DND-41 (cell line): Measurements from ENCODE around the gene KLHL18.

Experiments used
- ATAC-seq: fragments of 200-7000 bp; cut with Tn5 transposase; 3 replicates; pipeline ENCODE4 v1.9.1; 2021; ENCODE audit warnings: low read depth; ENCODE audit not compliant: insufficient read depth
- DNase-seq: peaks from one replicate; pipeline ENCODE4 v3.0.0-alpha.2; 2020
- H2AFZ ChIP-seq: 2 replicates; pipeline ENCODE4 v1.6.0; 2012; ENCODE audit warnings: low read depth, low read length
- H3K27ac ChIP-seq: 2 replicates; pipeline ENCODE4 v1.5.1; 2012; ENCODE audit warnings: low read length, inconsistent platforms
- H3K27me3 ChIP-seq: fragments of 200-600 bp; sonication (generic); 2 replicates; pipeline ENCODE4 v1.6.0; 2012; ENCODE audit warnings: low read length, mild to moderate bottlenecking, inconsistent platforms; ENCODE audit not compliant: insufficient read depth, poor library complexity
- H3K36me3 ChIP-seq: 2 replicates; pipeline ENCODE4 v1.5.1; 2012; ENCODE audit warnings: low read length, inconsistent platforms; ENCODE audit not compliant: insufficient read depth
- H3K4me1 ChIP-seq: 2 replicates; pipeline ENCODE4 v1.5.1; 2012; ENCODE audit warnings: mild to moderate bottlenecking, low read length; ENCODE audit not compliant: insufficient read depth
- H3K4me2 ChIP-seq: 2 replicates; pipeline ENCODE4 v1.6.0; 2012; ENCODE audit warnings: mild to moderate bottlenecking, moderate library complexity, low read length, inconsistent platforms; ENCODE audit not compliant: insufficient read depth
- H3K4me3 ChIP-seq, 2 experiments: fragments of 200-600 bp in 1 of 2; shearing (Covaris generic) in 1 of 2; 2 replicates each; pipeline ENCODE4 v1.5.1; 2012 to 2016; ENCODE audit warnings: inconsistent platforms in 2 of 2, low read length in 2 of 2, mild to moderate bottlenecking in 2 of 2, low read depth in 1 of 2, moderate library complexity in 1 of 2
- H3K79me2 ChIP-seq: 2 replicates; pipeline ENCODE4 v1.6.0; 2012; ENCODE audit warnings: low read length, inconsistent platforms; ENCODE audit not compliant: insufficient read depth
- H3K9ac ChIP-seq: 2 replicates; pipeline ENCODE4 v1.6.0; 2012; ENCODE audit warnings: low read depth, mild to moderate bottlenecking, inconsistent platforms, low read length, moderate library complexity
- H3K9me3 ChIP-seq: 2 replicates; pipeline ENCODE4 v1.5.1; 2012; ENCODE audit warnings: low read length, moderate library complexity, mild to moderate bottlenecking, inconsistent platforms; ENCODE audit not compliant: insufficient read depth, severe bottlenecking
- H4K20me1 ChIP-seq: 2 replicates; pipeline ENCODE4 v1.6.0; 2012; ENCODE audit warnings: low read length; ENCODE audit not compliant: insufficient read depth
- CTCF ChIP-seq: IDR thresholded peaks from 2 replicates; pipeline ENCODE4 v1.5.1; 2012; ENCODE audit warnings: borderline replicate concordance, low read length, moderate library complexity, mild to moderate bottlenecking; ENCODE audit not compliant: poor library complexity, severe bottlenecking; ENCODE audit errors: extremely low read depth
- EZH2 ChIP-seq: IDR thresholded peaks from 3 replicates; pipeline ENCODE4 v1.6.1; 2012; ENCODE audit warnings: borderline replicate concordance, low read depth, mild to moderate bottlenecking, moderate library complexity, low read length, inconsistent platforms; ENCODE audit not compliant: severe bottlenecking

The KLHL18 gene

GRCh38 chr3:47294392-47294791, 11.6 kb downstream of the KLHL18 start:
- peaks cover 7% of the 10 kb centered on the region for H3K36me3 ChIP-seq
- no peak overlapping the region for H3K4me3 ChIP-seq
- ATAC-seq (no peak), DNase-seq (no peak)
- H4K20me1 ChIP-seq: peaks cover 16% of the 10 kb centered on the region; the same call in 1 of the 2 replicates
- no peak overlapping the region for H3K27ac ChIP-seq
- H3K4me2 ChIP-seq: no peak overlapping the region
- no peaks in the 10 kb centered on the region for H3K27me3 ChIP-seq
- no peaks in the 10 kb centered on the region for H3K4me1 ChIP-seq
- H2AFZ ChIP-seq: no peak overlapping the region
- H3K79me2 ChIP-seq: peaks cover 61% of the 10 kb centered on the region
- H3K9ac ChIP-seq: no peak overlapping the region
- no peak for TF ChIP-seq EZH2
- TF ChIP-seq CTCF: no peak
- H3K9me3 ChIP-seq: no peaks in the 10 kb centered on the region

- H3K27ac ChIP-seq: no peak overlapping the region
- H3K4me1 ChIP-seq: no peaks in the 10 kb centered on the region
- peaks cover 60% of the 10 kb centered on the region for H3K79me2 ChIP-seq
These were observed 12.6 kb downstream of the KLHL18 start for GRCh38 chr3:47295322-47295721.

GRCh38 chr3:47295976-47296375, 13.2 kb downstream of the KLHL18 start:
- no peak overlapping the region for H3K4me3 ChIP-seq
- no peaks in the 10 kb centered on the region for H3K27me3 ChIP-seq
- peaks cover 4% of the 10 kb centered on the region for H3K36me3 ChIP-seq
- H3K27ac ChIP-seq: no peak overlapping the region
- no peak overlapping the region for H3K4me2 ChIP-seq
- TF ChIP-seq CTCF (no peak), EZH2 (no peak)
- peaks cover 16% of the 10 kb centered on the region; the same call in 1 of the 2 replicates for H4K20me1 ChIP-seq
- no peak overlapping the region for H3K9ac ChIP-seq
- DNase-seq (no peak), ATAC-seq (no peak)
- no peak overlapping the region for H2AFZ ChIP-seq
- H3K9me3 ChIP-seq: no peaks in the 10 kb centered on the region
- H3K4me1 ChIP-seq: no peaks in the 10 kb centered on the region
- H3K79me2 ChIP-seq: peaks cover 55% of the 10 kb centered on the region

More at GRCh38 chr3:47295322-47295721, 12.6 kb downstream of the KLHL18 start:
- Histone ChIP-seq H3K9ac (no peak overlapping the region), H3K27me3 (no peaks in the 10 kb centered on the region), H2AFZ (no peak overlapping the region), H3K4me3 (no peak overlapping the region), H4K20me1 (peaks cover 16% of the 10 kb centered on the region; the same call in 1 of the 2 replicates), H3K9me3 (no peaks in the 10 kb centered on the region), H3K36me3 (peaks cover 4% of the 10 kb centered on the region), H3K4me2 (no peak overlapping the region)
- ATAC-seq (no peak), DNase-seq (no peak)
- TF ChIP-seq CTCF (no peak), EZH2 (no peak)
